PC-9 (cell line): ENCODE data around the gene HSP90AB1.

ENCODE experiments used
- CTCF ChIP-seq: fragments of 200-600 bp; sonication (generic); conservative IDR thresholded peaks from 2 replicates; pipeline ENCODE4 v1.6.1; 2017; ENCODE audit warnings: mixed run types, antibody characterized with exemption, mild to moderate bottlenecking, moderate library complexity
- EZH2 ChIP-seq: fragments of 200-600 bp; sonication (generic); IDR thresholded peaks from 2 replicates; pipeline ENCODE4 v1.8.0; 2017; ENCODE audit warnings: antibody characterized with exemption, low read depth

- peak; percentile 57 for TF ChIP-seq CTCF
- no peak for TF ChIP-seq EZH2
These were observed 10.9 kb downstream of the HSP90AB1 start for GRCh38 chr6:44257753-44258324.
